ENCODE measurements around the gene KDM4E. TPM values are rescaled to one million over a fixed set of nuclear protein-coding genes. Genes with fewer than 3 reads are reported as not detected.

Gene KDM4E
- total RNA-seq, 1 donor from 2014 or later: not detected

DNA sequence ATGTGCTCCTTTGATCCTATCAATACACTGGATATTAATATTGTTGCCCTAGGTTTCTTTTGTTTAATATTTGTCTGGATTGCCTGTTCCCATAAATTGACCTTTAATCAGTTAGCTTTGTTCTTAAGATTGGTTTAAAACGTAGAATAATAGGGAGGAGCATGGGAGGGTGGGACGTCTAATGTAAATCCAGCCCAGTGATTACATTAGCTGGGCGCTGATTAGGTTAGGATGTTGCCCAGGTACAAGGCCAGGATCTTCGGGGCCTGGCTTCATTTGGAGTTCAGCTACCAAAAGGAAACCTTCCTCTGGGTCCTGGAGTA is 41.6 kb downstream of the KDM4E start, which contains the start of gene SRSF8:
Gene SRSF8, plus strand, starts transcription at position 204 of the 323 bp plus-strand sequence. CDS start 308 bp downstream, outside the sequence.
- no peak for DNase-seq (ENCODE audit: low read depth)
- peak within 1 kb of the TSS; percentile 65 for H3K4me3 ChIP-seq (ENCODE audit: low read depth, low read length)
- TF ChIP-seq CTCF (conservative IDR thresholded peaks at IDR 0.05; ENCODE audit: low read depth, low read length): no peak

- peak overlapping the region; percentile 65 for H3K4me3 ChIP-seq (ENCODE audit: low read depth, low read length)
- peak; percentile 51 for TF ChIP-seq CTCF (conservative IDR thresholded peaks at IDR 0.05; ENCODE audit: low read depth, low read length)
- no peak for DNase-seq (ENCODE audit: low read depth)
Measured at GRCh38 chr11:95067039-95067840, 42.2 kb downstream of the KDM4E start.

GRCh38 chr11:95067841-95068219 is 42.8 kb downstream of the KDM4E start:
- no peak for DNase-seq (ENCODE audit: low read depth)
- peak overlapping the region; percentile 65 for H3K4me3 ChIP-seq (ENCODE audit: low read depth, low read length)
- TF ChIP-seq CTCF (conservative IDR thresholded peaks at IDR 0.05; ENCODE audit: low read depth, low read length): no peak

DNA sequence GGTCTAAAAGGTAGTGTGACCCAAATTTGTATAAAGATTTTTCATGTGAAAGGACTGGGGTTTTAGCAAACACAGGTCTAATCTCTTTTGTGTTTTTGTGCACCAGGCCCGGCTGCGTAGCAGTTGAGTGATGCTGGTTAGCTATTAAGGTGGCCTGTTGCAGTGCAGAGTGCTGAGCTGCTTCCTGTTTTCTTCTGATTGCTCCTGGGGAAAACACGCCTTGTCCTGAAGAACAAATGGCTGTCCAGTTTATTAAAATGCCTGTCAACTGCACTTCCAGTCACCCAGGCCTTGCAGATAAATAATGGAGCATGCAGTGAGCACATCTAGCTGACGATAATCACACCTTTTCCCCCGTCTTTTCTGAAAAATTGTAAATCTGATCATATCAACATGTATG is 43.5 kb downstream of the KDM4E start:
- H3K4me3 ChIP-seq (ENCODE audit: low read depth, low read length): peak overlapping the region; percentile 65
- no peak for TF ChIP-seq CTCF (conservative IDR thresholded peaks at IDR 0.05; ENCODE audit: low read depth, low read length)
- DNase-seq (ENCODE audit: low read depth): peak; percentile 92

DNA sequence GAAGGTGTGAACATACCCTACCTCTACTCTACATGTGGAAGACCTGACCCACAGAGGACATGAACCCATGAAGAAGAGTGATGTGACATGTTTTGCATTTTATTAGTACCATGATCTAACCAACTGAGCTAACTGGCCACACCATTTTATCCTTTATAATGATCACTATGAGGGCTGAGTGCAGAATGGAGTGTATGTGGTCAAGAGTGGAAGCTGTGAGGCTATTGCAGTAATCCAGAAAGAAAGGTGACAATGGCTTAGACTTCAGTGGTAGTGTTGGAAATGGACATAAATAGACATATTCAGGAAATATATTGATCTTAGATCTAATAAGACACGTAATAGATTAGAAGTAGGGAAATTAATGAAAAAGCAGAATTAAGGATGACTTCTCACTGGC is 45.4 kb downstream of the KDM4E start:
- TF ChIP-seq CTCF (conservative IDR thresholded peaks at IDR 0.05; ENCODE audit: low read depth, low read length): no peak

GRCh38 chr11:95072948-95073347 is 47.9 kb downstream of the KDM4E start:
- TF ChIP-seq CTCF (conservative IDR thresholded peaks at IDR 0.05; ENCODE audit: low read depth, low read length): no peak
- H3K4me3 ChIP-seq (ENCODE audit: low read depth, low read length): no peak overlapping the region
- no peak for DNase-seq (ENCODE audit: low read depth)

More for the DNA sequence above, 45.4 kb downstream of the KDM4E start:
- DNase-seq (ENCODE audit: low read depth): no peak
- no peak overlapping the region for H3K4me3 ChIP-seq (ENCODE audit: low read depth, low read length)
